ENCODE measurements around the gene KIAA0408.

The KIAA0408 gene

DNA sequence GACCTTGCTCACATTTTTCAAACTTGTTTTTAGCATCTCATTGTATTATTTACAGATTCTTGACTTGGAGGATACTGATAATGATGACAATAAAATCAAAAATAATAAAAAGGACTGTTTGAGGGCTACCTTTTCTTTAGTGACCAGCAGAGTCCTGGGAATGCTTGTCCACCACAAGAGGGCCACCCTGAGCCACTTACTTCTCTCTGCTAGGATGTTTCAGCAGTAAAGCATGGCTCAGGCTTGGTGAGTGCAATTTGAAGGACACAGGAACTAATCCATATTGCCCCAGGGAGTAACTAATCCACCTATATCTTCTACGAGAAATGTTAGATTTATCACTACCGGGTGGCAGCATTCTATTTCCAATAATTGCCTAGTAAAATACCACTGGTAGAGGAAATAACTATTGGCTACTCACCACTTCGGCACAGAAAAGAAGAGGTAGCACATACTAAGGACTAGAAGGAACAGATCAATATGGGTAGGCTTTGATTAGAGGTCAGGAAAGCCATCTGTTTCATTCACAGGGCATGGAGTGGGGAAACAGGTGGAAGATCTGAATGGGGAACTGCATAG is 5.8 kb upstream of the KIAA0408 start:
- in situ Hi-C loops (cut with HindIII; ENCODE audit: low pct_ligation_motif_present, low pct_unique_long_range_greater_than_20kb, low sequenced_read_pairs) = no loop called here
- DNase-seq = peak; percentile 62

DNA sequence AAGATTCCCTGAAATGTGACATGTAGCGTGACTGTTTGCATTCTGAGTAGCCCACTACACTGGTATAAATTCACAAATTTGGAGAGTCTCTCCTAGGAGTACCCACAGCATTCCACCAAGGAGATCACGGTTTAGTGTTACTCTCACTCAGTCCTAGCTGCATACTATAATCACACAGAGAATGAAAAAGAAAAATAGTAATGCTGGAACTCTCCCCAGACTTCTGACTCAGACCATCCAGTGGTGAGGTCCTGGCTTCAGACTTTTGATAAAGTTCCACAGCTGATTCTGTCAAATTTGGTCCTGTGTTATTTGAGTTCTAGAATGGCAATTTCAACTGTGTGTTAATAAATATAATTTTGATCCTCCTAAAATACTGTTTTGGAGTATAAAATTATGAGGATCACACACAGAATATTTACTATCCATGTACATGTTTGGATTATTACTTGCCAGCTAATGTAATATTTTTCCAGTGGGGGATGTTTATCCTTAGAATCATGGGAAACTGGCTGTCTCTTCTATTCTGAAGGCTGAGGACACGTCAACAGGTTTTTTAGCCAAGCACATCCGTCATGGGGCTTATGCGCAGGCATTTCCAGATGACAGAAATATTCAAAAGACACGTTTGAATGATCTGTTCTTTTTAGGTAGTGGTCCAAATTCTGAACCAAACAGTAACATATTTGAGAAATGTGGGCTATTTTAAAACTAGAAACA is 5.1 kb upstream of the KIAA0408 start:
- no peak for DNase-seq
- in situ Hi-C loops (cut with HindIII; ENCODE audit: low pct_ligation_motif_present, low pct_unique_long_range_greater_than_20kb, low sequenced_read_pairs) = no loop called here

DNA sequence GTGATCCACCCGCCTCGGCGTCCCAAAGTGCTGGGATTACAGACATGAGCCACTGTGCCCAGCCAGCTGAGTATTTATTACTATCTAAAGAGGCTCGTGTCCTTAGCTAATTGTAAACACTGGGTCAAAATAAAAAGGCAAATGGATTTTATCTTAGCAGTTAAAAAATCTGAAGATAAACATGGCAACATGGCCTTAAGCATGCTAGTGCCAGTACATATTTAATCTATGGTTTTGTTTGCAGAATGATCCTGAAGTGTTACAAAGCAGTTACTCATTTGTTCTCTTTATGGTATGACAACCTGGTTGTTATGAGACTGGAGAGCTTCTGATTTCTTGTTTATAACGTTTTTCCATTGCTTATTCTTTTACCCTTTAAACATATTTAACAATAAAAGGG is 3.9 kb upstream of the KIAA0408 start:
- in situ Hi-C loops (cut with HindIII; ENCODE audit: low pct_ligation_motif_present, low pct_unique_long_range_greater_than_20kb, low sequenced_read_pairs) = no loop called here
- DNase-seq = no peak

DNA sequence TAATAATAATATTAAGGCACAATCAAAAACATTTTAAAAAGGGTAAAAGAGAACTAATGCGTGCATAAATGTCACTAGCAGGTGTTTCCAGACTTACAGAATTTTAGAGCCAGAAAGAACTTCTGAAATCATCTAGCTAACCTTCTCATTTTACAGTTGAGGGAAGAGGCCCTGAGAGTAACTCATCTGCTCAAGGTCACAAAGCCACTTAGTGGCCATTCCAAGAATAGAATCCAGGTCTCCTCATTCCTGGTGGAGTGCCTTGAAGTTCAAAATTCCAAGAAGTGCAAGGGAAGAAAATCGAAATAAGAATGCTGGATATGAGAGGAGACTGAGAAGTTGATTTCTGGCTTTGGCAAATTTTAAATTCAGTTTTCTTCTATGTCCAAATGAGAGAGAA is 3.2 kb upstream of the KIAA0408 start:
- no peak for DNase-seq
- in situ Hi-C loops (cut with HindIII; ENCODE audit: low pct_ligation_motif_present, low pct_unique_long_range_greater_than_20kb, low sequenced_read_pairs) = no loop called here

GRCh38 chr6:127460465-127460864 is 1.3 kb upstream of the KIAA0408 start:
- no peak for DNase-seq
- in situ Hi-C loops (cut with HindIII; ENCODE audit: low pct_ligation_motif_present, low pct_unique_long_range_greater_than_20kb, low sequenced_read_pairs) = no loop called here

GRCh38 chr6:127458817-127459216 is 372 bp downstream of the KIAA0408 start:
- no peak for DNase-seq
- in situ Hi-C loops (cut with HindIII; ENCODE audit: low pct_ligation_motif_present, low pct_unique_long_range_greater_than_20kb, low sequenced_read_pairs) = no loop called here

DNA sequence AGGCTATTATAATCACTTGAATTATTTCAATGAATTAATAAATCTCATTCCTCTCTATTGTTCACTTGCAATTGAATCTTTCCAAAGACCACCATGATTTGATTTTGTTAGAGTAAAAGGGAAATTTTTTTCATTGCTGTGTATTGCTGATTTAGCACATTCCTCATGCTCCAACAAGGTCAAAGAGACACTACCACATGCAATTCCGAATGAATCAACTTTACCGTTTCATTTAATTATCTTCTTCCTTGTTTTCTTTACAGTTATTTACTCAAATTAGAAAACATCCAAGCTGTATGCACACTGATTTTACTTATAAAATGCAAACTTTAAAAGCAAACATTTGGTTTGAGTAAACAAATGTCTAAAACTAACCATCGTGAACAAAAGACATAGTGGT is 967 bp downstream of the KIAA0408 start:
- in situ Hi-C loops (cut with HindIII; ENCODE audit: low pct_ligation_motif_present, low pct_unique_long_range_greater_than_20kb, low sequenced_read_pairs) = no loop called here
- DNase-seq = no peak

DNA sequence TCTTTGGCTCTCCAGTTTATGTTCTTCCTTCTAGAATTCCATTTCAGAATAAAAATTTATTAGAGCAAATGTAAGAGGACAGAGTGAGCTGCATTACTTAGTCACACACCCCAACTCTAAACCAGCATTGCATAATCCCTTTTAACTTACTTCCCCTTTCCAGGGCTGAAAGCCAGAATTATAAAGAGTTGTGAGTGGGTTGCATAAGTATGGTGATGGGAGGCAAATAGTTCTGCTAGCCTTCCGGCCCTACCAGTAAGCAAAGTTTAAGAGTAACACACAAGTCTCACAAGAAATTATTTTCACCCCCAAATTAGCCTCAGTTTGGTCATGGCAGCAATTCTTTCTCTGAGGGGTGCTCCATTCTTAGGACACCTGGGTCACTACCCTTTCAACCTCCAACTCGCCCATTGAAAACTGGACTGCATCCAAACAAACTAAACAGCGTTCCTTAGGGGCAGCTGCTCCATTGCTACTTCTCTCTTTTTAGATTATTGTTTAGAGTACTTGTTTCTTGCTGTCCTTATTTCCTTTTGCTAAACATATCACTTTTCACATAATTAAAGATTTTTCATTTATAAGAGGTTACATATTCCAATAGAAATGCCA is 1.6 kb downstream of the KIAA0408 start:
- in situ Hi-C loops (cut with HindIII; ENCODE audit: low pct_ligation_motif_present, low pct_unique_long_range_greater_than_20kb, low sequenced_read_pairs) = no loop called here
- DNase-seq = no peak

DNA sequence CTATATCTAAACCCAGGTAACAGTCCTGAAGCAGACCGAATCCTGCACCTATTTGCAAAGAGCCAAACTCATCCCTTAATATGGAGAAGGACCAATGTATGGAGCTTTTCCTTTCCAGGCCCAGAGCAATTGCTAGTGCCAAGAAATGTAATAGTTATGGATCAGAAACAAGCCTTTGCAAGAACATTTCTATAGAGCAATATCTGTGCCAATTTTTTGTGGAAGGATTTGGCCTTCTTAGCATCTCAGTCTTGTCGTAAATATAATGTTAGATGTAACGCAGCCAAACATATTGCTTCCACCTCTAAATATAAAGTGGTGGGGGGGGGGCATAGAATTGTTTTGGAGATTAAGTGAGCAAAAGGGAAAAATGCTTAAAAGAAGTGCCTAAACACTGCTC is 2.7 kb downstream of the KIAA0408 start:
- in situ Hi-C loops (cut with HindIII; ENCODE audit: low pct_ligation_motif_present, low pct_unique_long_range_greater_than_20kb, low sequenced_read_pairs) = no loop called here

DNA sequence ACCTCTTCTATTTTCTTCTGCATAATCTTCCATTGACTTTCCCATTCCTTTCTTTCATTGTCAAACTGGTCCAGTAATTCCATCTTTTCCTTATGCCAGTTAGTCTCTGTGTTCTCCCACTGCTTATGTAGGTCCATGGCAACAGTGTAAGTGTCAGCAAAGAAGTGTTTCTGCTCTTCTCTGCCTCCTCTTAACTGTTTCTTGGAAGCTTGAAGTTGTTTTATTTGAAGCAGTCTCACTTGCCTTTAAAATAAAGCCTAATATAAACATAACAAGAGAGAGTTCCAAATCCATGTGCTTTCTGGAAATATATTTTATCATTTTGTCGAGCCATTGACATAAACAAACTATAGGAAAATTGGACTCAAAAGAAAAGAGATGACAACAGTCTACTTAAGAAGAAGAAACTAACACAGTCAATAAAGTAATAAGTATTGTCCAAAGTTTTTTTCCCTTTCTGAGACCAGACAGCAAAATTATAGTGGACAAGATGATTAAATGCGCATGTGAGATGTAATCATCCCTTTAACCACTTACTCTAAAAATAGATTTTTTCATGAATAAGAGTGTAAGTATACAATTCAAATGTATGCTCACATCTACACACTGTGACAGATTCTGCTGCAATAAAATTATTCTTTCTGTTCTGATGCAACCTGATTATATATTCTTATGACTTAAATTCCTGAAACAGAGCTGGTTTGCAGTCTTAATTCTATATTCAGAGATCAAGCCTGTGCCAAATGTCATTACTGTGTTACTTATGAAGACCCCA is 5.2 kb downstream of the KIAA0408 start:
- DNase-seq = no peak
- in situ Hi-C loops (cut with HindIII; ENCODE audit: low pct_ligation_motif_present, low pct_unique_long_range_greater_than_20kb, low sequenced_read_pairs) = no loop called here

More for the DNA sequence above, 2.7 kb downstream of the KIAA0408 start:
- no peak for DNase-seq

- no peak for DNase-seq
- in situ Hi-C loops (cut with HindIII; ENCODE audit: low pct_ligation_motif_present, low pct_unique_long_range_greater_than_20kb, low sequenced_read_pairs) = no loop called here
Measured at GRCh38 chr6:127452803-127453202, 6.4 kb downstream of the KIAA0408 start.

DNA sequence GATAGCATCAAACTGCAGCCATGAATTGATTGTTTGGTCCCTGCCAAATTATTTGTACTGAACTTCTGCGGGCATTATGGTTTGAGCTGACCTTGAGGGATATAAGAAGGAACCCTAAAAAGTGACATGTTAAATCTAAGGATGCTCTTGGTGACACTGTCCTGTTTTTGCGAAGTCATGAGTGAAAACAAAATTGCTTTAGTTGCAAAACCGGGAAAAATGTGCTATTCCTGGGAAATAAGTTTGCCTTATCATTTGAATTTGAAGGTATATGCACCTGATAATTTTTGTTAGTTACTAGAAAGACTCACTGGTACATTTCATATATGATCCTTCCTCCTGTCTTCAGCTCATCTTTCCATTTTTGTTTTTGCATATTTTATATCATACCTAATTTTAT is 7.8 kb downstream of the KIAA0408 start:
- no peak for DNase-seq
- in situ Hi-C loops (cut with HindIII; ENCODE audit: low pct_ligation_motif_present, low pct_unique_long_range_greater_than_20kb, low sequenced_read_pairs) = no loop called here

- in situ Hi-C loops (cut with HindIII; ENCODE audit: low pct_ligation_motif_present, low pct_unique_long_range_greater_than_20kb, low sequenced_read_pairs) = no loop called here
- no peak for DNase-seq
Measured at GRCh38 chr6:127447780-127448179, 11.4 kb downstream of the KIAA0408 start.

DNA sequence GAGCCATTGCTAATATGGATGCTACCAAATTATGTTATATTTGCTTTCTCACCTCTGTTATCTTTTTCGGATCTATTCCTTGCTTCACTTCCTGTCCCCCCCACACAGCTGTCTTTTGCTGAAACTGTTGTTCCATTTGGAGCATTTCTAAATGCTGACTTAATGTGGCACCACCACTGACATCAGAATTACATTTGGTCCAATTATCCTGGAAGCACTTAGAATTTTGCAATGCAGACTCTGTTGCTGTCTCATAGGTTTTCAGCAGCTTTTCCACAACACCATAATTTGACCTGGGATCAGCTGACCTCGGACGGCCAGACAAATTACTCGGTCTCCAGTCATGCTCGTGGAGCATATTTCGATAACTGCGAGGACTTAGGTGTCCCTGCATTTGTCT is 12.8 kb downstream of the KIAA0408 start:
- no peak for DNase-seq
- in situ Hi-C loops (cut with HindIII; ENCODE audit: low pct_ligation_motif_present, low pct_unique_long_range_greater_than_20kb, low sequenced_read_pairs) = no loop called here

DNA sequence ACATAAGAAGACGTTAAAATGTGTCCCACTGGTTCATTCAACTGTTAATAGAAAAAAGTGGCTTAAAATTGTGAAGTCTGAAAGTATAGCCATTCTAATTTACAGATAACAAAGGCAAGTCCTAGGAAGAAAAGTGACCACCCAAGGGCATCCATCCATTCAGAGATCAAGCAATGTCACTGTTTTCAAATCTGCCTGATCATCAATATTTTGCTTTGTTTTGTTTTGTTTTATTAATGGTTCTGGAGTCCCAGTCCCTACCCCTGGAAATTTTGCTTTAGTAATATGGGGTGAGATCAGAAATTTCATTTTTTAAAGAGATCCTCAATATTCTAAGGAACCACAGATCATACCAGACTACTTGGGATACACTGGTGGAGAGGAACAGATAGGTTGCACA is 17.3 kb downstream of the KIAA0408 start:
- in situ Hi-C loops (cut with HindIII; ENCODE audit: low pct_ligation_motif_present, low pct_unique_long_range_greater_than_20kb, low sequenced_read_pairs) = no loop called here
- no peak for DNase-seq

DNA sequence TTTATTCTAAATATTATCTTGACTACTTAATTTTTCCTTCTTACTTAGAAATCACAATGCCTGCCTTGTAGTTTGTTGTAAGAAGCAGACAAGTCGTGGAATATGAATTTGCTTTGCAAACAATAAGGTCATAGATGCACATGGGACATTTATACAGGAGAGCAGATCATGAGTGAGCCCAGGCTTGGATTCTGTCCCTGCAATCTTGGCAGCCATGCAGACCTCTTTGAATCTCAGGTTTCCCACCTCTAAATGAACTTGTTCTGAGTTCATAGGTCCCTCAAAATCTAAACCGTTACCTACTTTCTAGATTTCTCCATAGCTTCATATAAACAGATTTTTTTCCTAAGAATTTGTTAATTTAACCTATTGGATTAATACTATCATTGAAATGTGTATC is 19.5 kb downstream of the KIAA0408 start:
- no peak for DNase-seq
- in situ Hi-C loops (cut with HindIII; ENCODE audit: low pct_ligation_motif_present, low pct_unique_long_range_greater_than_20kb, low sequenced_read_pairs) = no loop called here

DNA sequence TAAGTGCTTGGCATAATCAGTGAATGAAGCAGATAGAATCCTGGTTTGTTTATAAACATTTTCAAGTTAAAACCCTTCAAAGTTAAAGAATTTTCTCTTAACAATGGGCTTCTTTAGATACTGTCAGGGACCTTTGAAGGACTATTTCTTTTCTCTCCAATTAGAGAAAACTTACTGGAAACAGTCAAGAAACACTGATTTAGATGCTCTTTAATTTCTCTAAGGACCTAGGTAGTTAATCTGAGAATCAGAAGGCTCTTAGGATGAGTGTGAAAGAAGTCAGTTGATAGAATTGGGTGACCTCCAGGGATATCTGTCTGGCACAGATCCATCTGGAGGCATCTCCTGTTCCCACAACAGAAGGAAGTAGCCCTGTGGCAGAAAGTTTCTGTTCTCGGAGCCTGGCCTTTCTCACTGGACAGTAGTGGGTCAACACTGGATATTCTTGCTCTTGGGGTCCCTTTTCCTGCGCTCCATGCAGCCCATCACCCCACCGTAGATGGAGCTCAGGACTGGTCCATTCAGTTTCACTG is 22.5 kb downstream of the KIAA0408 start:
- DNase-seq = no peak
- in situ Hi-C loops (cut with HindIII; ENCODE audit: low pct_ligation_motif_present, low pct_unique_long_range_greater_than_20kb, low sequenced_read_pairs) = no loop called here

GRCh38 chr6:127435626-127436220 is 23.5 kb downstream of the KIAA0408 start:
- no peak for DNase-seq
- in situ Hi-C loops (cut with HindIII; ENCODE audit: low pct_ligation_motif_present, low pct_unique_long_range_greater_than_20kb, low sequenced_read_pairs) = no loop called here

- in situ Hi-C loops (cut with HindIII; ENCODE audit: low pct_ligation_motif_present, low pct_unique_long_range_greater_than_20kb, low sequenced_read_pairs) = no loop called here
- no peak for DNase-seq
Measured at GRCh38 chr6:127434651-127435050, 24.5 kb downstream of the KIAA0408 start.

Measured in ACHN (cell line).